Left renal cortex interstitium (tissue), 4 donors: ENCODE results near the gene UBAP2. TPM values are rescaled to one million over a fixed set of nuclear protein-coding genes. Genes with fewer than 3 reads are reported as not detected.
"Not testable (repeated sequence)": the region's sequence is repeated elsewhere in the genome, so short reads cannot be mapped to it uniquely, and the experiment has no call there.

Experiments used
- DNase-seq, 4 donors: peaks; one replicate each; pipeline ENCODE4 v3.0.0-alpha.2; 2013; ENCODE audit warnings: low read depth in 4 of 4, low spot score in 2 of 4, missing footprints in 1 of 4
- polyA plus RNA-seq, 4 donors: library from polyadenylated mRNA; unstranded; fragments of 120-200 nt; gene quantifications; one replicate each; pipeline ENCODE4 v1.2.1, GENCODE V29; 2013; ENCODE audit not compliant: insufficient read length in 4 of 4

The UBAP2 gene
- polyA plus RNA-seq, 4 donors = 28.7 to 50.4 (median 40.7) TPM

- no peak for DNase-seq
Measured at GRCh38 chr9:33988219-33988890, 60.3 kb downstream of the UBAP2 start.

DNA sequence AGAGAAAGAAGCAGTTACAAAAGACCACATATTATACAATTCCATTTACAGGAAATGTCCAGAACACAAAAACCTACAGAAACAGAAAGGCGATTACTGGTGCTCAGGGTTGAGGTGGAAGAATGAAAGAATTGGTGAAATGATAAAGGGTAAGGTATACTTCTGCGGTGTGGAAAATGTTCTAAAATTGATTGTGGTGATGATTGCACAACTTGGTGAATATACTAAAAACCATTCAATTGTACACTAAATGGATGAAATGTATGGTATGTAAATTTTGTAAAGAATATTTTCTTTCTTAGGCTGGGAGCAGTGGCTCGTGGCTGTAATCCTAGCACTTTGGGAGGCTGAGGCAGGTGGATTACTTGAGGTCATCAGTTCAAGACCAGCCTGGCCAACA lies 72.3 kb downstream of the UBAP2 start:
- DNase-seq = no peak

DNA sequence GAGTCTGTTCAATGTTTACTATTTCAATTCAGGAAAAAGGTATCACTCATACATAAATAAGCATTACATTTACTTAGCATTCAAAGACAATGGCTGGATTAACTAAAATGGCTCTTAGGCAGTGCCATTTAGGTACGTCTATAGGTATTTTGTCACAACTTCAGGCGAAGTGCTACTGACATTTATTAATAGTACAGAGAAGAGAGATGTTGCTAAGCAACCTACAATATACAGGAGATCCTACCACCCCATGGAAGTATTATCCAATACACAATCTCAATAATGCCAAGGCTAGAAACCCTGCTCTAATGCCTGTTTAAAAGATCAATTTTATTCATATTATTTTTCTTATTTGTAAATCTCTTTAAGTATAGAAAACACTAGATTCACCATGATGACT lies 76.0 kb downstream of the UBAP2 start:
- DNase-seq = no peak

- DNase-seq = no peak
Measured at GRCh38 chr9:33964086-33964768, 84.5 kb downstream of the UBAP2 start.

- not testable (repeated sequence) for DNase-seq
Measured at GRCh38 chr9:33962468-33962867, 86.2 kb downstream of the UBAP2 start.

DNA sequence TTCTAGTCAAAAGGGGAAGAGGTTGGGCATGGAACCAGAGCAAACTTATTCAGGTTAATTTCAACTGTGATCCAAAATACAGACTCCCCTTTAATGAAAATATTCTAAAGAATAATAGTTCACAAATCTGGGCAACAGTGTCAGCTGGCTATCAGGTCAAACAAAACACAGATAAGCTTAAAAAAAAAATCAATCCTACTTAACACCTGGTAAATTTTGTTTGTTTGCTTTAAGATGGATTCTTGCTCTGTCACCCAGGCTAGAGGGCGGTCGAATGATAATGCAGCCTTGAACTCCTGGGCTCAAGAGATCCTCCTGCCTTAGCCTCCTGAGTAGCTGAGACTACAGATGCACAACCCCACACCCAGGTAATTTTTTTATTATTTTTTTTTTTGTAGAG lies 89.0 kb downstream of the UBAP2 start:
- DNase-seq = no peak

DNA sequence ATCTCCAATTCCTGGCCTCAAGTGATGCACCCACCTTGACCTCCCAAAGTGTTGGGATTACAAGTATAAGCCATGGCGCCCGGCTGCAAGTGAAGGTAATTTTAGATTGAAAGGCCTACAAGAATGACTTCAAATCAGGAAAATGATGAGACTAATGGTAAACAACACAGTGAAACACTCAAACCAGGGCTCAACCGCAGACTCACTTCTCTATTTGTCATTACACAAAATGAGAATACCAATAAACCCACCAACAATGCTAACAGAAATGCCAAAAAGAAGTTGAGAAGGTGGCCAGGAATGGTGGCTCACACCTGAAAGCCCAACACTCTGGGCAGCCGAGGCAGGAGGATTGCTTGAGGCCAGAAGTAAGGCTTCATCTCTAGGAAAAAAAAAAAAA lies 92.1 kb downstream of the UBAP2 start:
- DNase-seq = no peak

GRCh38 chr9:33952066-33952465 lies 96.6 kb downstream of the UBAP2 start:
- no peak for DNase-seq

DNA sequence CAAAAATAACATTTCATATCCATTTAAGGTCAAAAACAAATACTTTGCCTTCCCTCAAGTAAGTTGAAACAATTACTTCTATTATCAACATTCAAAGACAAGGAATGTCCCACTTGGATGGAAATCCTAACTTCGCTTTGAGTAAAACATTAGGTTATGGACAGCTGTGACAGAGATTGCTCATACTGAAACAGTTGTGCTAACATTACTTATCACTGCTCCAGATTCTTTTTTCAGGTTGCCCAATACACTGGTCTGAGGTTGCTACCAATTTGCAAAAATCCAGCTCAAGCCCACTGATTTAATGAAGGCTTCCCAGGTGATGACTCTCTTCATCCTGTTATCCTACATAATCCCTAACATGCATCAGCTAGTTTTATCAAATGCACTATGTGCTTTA lies 98.3 kb downstream of the UBAP2 start:
- no peak for DNase-seq

DNA sequence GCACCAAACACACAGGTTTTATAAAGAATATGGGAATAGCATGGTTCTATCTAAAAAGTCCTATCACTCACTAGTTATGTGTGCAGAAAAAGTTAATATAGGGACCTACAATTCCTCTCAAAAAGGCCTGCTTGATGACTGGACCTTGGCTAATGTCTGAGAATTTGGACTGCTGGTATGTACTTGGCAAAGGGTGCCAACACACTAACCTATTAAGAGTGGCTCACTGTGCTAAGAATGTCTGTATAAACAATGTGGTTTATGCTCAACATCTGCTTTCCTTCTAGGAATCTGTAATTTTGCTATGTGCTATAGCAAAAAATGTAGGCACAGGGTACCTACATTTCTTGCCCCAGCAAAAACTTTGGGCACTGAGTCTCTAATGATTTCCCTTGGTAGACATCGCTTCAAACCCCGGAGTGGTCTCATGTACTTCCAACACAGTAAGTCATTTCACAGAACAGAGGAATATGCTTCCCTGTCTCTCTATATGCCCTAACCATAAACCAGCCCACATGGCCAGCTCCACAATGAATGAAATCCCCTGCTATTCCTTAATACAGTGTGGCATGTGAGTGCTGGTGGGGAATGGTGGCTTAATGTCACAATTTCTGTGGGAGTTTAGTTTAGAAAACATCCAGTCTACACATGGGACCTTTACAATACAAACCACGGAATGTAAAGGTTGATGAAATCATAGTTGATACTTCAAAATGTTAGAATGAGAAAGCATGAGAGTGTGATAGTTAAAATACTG lies 101.7 kb downstream of the UBAP2 start:
- DNase-seq = no peak

- DNase-seq = no peak
Measured at GRCh38 chr9:33943389-33943788, 105.3 kb downstream of the UBAP2 start.

DNA sequence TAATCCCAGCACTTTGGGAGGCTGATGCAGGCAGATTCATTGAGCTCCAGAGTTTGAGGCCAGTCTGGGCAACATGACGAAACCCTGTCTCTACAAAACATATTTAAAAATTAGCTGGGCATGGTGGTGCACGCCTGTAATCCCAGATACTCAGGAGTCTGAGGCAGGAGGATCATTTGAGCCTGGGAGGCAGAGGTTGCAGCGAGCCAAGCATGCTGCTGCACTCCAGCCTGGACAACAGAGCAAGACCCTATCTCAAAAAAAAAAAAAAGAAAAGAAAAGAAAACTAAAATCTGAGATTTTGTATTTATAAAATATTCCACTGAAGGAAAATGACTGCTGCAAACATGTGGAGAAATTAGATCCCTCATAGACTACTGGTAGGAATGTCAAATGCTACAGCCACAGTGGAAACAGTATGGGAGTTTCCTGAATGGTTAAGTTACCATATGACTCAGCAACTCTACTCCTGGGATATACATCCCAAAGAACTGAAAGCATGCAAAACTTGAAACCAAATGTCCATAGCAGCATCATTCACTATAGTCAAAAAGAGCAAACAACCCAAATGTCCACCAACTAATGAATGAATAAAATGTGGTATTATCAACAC lies 106.1 kb downstream of the UBAP2 start:
- no peak for DNase-seq

DNA sequence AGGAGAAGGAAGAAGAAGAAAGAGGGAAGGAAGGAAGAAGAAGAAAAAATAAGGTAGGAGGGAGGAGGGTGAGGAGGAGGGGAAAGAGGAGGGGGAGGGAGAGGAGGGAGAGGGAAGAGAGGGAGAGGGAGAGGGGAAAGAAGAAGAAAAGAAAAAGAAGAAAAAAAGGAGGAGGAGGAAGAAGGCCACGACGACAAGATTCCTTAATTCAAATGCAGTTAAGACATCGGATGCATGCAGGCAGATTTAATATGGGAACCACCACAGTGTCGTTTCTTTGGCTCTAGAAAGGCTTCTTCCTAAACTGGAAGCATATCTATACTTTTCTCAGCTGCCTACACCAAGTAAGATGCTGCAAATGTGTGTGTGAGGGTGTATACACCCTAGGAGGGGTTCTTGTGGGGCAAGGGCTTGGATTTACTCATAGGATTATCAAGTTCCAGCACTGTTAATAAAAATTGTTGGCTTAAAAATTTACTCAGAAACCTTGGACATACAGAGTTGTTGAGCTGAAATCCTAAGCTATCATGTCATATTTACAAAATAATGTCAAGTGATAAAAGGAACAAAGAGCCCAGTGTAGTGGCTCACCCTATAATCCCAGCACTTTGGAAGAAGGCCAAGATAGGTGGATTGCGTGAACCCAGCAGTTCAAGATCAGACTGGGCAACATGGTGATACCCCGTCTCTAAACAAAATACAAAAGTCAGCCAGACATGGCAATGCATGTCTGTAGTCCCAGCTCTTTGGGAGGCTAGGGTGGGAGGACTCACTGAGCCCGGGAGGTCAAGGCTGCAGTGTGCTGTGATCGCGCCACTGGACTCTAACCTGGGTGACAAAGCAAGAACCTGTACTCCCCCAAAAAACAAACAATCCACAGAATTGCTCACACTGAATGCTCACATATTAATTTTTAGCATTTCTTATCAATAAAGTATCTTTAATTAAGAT lies 108.5 kb downstream of the UBAP2 start:
- DNase-seq = no peak

DNA sequence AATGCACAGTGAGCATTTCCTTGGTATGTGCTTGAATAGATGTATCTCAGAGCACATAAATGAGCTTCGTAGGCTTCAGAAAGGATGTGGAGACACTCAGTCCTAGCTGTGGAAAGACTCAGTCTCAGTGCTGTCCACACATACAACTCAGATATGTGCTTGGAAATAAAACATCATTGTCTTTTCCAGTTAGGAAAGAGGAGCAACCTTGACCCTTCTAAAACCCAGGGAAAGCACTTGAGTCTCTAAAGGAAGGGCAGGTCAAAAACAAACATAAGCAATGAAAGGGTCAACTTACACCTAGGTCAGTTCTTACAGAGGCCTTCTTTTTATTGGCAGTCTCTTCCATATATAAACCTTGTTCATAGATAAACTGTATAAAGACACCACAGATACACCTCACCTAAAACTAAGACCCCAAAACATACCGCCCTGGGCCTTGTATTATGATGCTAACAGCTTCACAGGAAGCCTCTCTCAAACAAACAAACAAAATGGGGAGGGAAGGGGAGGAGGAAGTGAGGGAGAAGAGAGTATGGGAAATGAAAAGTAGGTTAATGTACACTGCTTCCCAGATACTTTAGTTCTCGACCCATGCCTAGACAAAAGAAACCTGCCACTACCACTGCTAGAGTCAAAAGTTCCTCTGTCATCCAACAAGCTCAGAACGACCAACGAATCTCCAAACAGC lies 114.4 kb downstream of the UBAP2 start:
- DNase-seq = no peak

DNA sequence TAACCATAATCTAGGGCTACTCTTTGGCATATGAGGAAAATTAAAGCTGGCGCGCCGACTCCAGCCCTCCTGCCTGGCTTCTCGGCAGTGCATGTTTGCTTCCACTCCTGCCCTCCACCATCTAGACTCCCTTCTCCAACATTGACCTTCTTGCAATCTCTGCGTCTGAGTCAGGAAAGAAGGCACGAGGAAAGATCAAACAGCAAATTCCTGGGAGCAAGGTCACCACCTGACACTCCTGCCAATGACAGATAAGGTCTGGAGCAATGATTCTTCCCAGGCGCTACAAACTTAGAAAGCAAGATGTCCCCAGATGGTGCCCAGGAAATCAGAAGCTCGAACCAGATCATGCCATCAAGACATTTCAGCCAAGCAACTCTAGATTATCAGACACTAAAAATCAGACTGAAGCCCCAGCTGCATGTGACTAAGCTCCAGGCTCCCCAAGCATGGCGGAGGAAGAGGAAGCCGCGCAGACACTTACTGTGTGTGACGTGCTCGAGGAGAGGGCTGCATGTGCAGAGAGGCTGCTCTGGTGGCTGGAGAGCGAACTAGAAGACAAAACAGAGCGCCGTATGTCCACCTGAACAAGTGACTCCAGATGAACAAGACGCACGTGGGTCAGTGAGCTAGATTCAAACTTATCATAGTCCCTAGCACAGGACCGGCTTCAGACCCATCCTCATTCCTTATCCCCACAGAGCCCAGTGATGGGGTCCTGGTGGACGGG lies 116.4 kb downstream of the UBAP2 start:
- DNase-seq = no peak

GRCh38 chr9:33931326-33931725 lies 117.4 kb downstream of the UBAP2 start:
- no peak for DNase-seq

DNA sequence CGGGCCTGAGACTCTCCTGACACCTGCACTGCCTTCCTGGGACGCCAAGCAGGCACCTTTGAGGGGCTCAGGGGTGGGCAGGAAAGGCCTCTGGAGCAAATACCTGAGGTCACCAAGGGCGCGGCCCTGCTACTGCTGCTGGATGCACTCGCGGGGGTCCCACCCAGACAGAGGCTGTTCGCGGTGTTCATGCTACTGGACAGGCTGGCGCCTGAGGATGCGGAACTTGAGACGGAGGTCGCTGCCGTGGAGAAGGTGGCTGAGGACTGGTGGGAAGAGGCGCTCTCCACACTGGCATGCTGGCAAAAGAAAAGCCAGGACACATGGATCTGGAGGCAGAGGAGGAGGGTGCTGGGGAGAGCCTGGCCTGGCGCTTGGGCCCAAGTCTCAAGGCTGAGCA lies 121.0 kb downstream of the UBAP2 start:
- no peak for DNase-seq

DNA sequence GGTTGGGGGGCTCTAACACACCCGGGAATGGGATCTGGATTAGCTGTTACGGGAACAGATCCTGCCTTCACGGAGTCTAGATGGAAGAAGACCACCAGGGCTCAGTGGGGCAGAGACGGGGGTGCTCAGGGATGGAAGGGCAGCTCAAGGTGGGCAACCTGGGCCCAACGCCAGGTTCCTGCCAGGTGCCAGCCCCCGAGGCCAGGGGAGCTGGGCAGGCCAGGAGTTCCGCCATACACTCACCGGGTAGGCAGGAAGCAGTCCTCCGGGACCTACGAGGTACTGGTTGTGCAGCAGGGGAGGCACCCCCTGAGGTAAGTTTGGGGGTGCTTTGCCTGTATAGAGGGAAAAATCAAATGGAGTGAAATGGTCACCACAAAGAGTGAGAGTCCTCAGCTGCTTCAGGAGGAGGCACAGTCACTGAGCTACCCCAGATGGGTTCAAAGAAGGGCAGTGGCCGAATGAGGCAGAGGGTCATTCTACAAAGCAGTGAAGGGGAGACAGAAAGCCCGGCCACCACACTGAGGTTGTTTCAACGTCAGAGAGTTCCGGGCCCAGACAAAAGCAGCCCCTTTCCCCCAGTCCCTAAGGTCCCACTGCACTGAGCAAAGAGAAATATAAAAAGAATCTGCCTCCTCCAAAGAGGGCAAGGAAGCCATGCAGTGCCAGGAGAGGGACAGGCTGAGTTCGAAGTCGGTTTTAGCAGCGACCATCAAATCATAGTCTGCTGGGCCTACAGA lies 121.8 kb downstream of the UBAP2 start:
- DNase-seq = no peak
